GM18951 (cell line): ENCODE measurements around the gene GABBR2.

Experiments
- POLR2A ChIP-seq: IDR thresholded peaks from 4 replicates; pipeline ENCODE4 v1.6.1; 2011; ENCODE audit warnings: mild to moderate bottlenecking; ENCODE audit not compliant: insufficient read length, insufficient read depth; ENCODE audit errors: extremely low read depth
- in situ Hi-C: fragments of 300-500 bp; cut with MboI; formaldehyde crosslinking; loops from one replicate; pipeline ENCODE4 v1.12.0; 2022; ENCODE audit warnings: low sequenced_read_pairs, mixed read lengths, inconsistent platforms; ENCODE audit not compliant: unreplicated experiment

The GABBR2 gene

DNA sequence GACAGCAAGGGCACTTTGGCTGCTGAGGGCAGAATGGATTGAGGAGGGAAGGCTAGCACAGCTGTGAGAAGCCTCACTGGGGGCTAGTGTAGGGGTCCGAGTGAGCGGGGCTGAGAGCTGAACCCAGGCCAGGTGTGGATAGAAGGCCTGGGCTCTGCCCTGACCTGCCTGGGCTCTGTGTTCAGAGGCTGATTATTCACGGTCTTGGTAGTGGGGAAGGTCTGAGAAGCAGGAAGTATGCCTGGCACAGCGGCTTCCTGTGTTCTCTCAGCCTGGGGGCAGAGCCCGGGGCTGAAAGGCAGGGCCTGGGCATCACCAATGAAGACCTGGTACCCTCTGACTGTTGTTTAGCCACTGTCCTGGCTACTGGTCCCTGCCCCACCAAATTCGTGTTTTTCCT lies 316.9 kb downstream of the GABBR2 start:
- in situ Hi-C loops, result no loop called here
- no peak for TF ChIP-seq POLR2A

DNA sequence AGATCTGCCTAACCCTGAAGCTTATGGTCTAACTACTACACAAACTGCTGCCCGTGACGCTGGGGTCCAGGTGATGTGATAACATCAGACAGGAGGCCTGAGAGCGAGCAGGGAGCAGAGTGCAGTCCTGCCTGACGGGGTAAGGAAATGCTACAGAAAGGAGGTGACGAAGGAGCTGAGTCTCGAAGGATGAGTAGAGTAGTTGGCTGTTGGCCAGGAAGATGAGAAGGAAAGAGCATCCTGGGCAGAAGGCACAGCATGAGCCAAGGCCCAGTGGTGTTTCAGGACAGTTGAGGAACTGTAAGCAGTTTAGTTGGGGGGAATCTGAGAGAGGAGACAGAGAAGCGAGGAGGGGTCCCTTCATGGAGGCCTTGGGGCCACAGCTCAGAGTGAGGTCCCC lies 317.3 kb downstream of the GABBR2 start:
- no peak for TF ChIP-seq POLR2A
- in situ Hi-C loops, result no loop called here

DNA sequence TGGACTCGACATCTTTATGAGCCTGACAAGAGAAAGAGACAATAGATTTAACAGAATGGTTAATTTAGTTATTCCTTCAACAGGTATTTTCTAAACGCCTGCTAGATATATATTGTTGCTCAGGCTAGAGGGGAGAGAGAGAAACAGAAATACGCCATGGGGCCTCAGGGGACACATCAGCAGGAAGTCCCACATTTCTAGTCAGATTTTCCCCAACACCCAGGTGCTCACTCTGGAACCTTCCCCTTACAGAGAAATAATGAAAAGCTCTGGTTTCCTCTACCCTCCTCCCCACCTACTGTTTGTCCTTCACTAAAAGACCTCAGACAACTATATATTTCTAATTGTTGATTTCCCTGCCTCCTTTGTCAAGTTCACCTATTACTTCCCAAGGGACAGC lies 323.0 kb downstream of the GABBR2 start:
- in situ Hi-C loops, result no loop called here
- no peak for TF ChIP-seq POLR2A

DNA sequence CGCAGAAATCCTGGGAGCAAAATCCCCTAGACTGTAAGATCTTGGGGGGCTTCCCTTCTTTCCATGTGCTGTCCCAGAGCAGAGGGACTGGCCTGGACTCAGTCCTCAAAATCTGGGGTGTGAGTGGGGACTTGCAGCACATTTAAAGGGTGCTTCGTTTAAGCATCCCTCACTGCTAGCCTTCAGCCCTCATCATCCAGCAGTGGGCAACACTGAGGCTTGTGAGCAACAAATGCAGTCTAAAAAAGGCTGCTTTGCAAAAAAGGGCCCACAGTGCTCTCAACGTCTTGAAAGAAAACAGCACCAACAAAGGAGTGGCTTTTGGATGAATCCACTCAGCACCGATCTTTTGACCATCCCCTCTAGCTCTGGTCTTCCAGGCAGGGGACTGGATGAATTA lies 325.0 kb downstream of the GABBR2 start:
- in situ Hi-C loops, result no loop called here
- no peak for TF ChIP-seq POLR2A

DNA sequence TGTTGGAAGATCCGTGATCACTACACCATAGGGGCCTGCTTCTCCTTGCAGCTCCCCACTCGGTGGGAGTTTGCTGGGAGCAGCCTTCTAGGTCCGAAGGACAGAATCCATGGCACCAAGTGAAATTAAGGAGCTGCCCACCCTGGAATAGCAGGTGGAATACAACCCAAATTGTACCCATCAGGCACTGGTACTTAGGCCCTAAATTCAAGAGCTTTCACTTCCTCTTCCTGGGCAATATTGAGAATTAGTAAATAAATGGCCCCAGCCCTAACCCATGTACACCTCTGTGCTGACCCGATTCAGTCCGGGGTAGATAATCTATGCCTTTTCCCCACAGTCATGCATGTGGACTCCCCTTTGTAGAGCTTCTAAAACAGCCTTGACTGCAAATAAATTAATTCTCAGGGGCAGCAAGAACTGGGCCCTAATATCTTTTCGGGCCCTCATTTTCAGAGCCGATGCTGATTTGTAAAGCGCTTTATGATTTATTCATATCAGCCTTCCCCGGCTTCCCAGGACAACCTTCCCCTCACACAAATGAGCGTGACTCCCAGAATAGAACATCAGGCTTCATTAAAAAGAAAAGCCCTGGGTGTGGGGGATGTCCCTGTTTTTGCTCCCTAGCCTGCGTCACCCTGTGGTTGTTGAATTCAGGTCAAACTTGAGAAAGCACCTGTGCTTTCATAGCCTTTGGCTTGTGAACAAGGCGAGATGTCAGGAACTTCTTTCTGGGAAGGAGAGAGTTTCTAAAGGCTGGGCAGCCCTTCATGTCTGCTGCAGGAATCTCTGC lies 327.2 kb downstream of the GABBR2 start:
- in situ Hi-C loops, result no loop called here
- no peak for TF ChIP-seq POLR2A

DNA sequence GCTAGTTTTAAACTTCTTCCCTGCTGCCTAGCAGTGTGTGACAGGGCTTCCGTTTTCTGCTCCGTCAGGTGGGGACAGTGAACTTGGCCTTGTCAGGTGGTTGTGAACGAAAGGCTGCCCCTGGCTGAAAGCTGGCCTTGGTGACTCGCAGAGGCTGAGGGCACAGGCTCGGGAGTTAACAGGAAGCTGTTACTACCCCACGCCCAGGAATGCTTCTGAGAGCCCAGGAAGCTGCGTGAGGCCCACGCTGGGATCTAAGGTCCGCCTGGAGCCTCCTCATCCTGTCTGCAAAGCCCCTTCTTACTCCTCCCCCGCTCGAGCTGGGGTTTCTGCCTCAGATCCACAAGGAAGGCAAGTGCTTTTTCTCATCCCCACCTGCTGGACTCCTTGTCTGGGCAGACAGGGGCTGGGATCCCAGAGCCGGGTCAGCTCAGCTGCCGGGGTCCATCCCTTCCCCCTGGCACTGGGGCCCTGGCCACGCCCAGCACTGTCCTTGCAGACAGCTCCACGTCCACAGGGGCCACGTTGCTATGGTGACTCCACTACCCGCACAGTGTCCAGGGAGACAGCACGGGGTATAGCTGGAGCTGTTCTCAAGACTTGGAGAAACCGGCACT lies 328.6 kb downstream of the GABBR2 start:
- in situ Hi-C loops, result no loop called here
- TF ChIP-seq POLR2A, result no peak

DNA sequence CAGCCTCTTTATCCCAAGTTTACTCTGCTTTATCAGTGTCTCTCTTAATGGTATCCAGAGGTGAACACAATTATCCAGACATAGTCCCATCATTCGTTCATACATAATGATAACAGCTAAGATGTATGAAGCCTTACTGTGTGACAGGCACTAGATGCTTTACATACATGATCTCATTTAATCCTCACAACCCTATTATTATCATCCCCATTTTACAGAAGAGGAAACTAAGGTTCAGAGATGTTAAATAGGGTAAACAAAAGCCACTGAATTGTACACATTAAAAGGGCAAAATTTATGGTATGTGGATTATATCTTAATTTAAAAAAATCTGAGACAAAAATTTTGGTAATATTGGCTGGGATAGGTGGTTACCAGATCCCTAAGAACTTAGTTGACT lies 329.2 kb downstream of the GABBR2 start:
- TF ChIP-seq POLR2A, result no peak
- in situ Hi-C loops, result no loop called here

DNA sequence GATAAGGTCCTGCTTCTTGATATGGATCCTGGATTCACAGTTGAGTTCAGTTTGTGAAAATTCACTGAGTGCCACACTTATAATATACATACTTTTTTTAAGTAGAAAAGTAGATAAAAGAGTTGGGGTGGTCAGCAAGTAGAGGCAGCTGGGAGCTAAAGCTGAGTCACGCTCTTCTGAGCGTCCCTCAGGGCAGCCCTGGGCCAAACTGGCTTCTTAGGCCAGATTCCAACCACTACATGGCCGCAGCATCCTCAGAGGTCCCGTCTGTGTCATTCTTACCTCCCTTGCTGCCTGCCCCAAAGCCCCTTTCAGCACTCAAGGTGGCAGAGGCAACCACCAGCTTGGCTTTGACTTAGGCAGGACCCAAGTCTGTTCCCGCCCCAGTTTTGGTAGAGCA lies 329.9 kb downstream of the GABBR2 start:
- in situ Hi-C loops, result no loop called here
- TF ChIP-seq POLR2A, result no peak

DNA sequence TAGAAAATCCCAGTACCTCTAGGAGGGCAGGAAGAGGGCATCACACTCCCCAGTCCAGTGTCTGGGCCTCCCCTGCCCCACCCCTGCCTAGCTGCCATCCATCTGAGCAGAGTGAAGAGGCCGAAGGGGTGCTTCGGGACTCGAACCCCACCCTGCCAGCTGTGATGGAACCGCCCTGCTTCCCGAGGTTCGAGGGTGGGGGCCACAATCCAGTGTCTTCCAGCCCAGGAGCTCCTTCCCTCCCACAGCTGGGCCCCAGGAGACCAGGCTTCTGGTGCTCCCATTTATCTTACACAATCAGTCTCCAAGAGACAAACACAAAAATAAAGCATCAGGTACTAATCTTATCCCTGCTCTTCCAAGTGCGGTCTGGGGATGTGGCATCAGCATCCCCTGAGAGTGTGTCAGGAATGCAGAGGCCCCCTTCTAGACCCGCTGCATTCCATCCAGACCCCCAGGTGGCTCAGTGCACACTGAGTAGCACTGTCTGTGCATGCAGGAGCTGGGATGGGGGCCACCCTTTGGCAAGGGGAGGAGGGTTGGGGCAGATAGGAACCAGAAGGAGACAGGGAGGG lies 330.4 kb downstream of the GABBR2 start:
- TF ChIP-seq POLR2A, result no peak
- in situ Hi-C loops, result no loop called here

DNA sequence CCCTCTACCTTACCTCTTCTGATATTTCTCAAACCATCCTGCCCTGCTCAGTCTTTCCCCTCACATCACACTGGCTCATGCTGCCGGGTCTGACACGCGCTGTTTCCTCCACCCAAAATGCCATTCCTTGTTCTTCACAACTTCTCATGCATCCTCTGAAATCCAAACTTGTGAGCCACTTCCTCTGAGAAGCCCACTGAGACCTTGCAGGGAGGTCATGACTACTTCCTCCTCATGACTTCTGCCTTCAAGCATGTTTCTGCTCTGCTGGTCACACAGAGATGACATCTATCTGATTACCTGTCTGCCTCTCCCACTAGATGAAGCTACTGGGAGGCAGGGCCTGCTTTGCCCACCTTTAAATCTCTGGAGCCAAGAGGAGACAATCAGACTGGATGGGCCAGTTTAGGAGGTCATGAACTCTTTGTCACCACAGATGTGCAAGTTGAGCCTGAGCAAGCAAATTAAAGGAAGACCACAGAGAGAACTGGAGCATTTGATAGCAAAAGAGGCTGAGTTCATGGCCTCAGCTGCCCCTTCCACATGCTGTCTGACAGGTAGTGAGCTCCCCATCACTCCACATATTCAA lies 333.5 kb downstream of the GABBR2 start:
- in situ Hi-C loops, result no loop called here
- no peak for TF ChIP-seq POLR2A

DNA sequence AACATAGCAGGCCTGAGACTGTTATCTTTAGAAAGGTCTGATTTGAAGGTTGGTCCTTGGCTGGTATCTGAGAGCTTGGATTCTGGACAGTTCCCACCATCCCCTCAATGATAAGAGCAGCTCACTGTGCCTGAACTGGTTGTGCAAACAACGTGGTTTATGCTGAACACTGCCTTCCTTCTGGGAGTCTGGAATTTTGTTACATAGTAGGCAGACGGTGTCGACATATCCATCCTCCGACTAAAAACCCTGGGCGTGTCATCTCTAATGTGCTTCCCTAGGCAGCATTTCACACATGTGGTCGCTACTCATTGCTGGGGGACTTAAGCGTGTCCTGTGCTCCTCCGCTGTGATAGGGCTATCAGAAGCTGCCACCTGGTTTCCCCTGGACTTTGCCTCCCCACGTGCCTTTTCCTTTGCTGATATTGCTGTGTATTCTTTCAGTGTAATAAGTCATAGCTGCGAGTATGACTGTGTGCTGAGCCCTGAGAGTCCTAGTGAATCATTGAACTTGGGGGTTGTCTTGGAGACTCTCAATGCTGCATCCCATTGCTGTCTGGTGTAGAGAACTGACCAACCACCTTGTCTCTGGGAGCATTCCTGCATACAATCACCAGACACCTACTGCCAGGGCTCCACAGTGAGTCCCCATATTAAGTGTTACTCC lies 334.2 kb downstream of the GABBR2 start:
- in situ Hi-C loops, result no loop called here

DNA sequence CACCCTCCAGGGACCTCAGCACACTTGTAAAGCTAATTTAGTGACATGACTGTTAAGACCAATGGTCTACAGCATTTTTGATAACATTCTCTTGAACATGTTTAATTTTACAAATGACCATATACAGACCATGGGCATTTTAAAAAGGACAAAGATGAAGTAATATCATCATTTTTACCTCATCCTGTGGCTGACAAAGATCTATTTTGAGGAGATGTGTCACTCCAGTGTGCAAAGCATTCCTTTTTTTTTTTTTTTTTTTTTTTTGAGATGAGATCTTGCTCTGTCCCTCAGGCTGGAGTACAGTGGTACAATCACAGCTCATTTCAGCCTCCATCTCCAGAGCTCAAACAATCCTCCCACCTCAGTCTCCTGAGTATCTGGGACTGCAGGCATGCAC lies 335.1 kb downstream of the GABBR2 start:
- no peak for TF ChIP-seq POLR2A
- in situ Hi-C loops, result no loop called here

More for the DNA sequence above, 334.2 kb downstream of the GABBR2 start:
- no peak for TF ChIP-seq POLR2A
